Omental fat pad (tissue), 4 donors: ENCODE measurements around the gene NT5DC4. TPM values are rescaled to one million over a fixed set of nuclear protein-coding genes. Genes with fewer than 3 reads are reported as not detected.

ENCODE experiments used
- ATAC-seq: fragments of 150-250 bp; one replicate; pipeline ENCODE4 v1.9.1; 2016; ENCODE audit warnings: mild to moderate bottlenecking, moderate library complexity; ENCODE audit not compliant: low FRiP score
- DNase-seq: peaks from one replicate; pipeline ENCODE4 v3.0.0-alpha.2; 2019; ENCODE audit warnings: low spot score
- total RNA-seq, 4 donors: library from RNA; depleted of rRNA; stranded (reverse); fragments of >200 nt; gene quantifications; one replicate each; pipeline ENCODE4 v1.1.0, GENCODE V29; 2016
- TF ChIP-seq, protein P1 (sequence below), 3 donors: fragments of 450-650 bp; IDR thresholded peaks; one replicate each; pipeline ENCODE4 v1.5.1; 2016 to 2017; ENCODE audit warnings: antibody characterized with exemption in 3 of 3, mild to moderate bottlenecking in 3 of 3, moderate library complexity in 2 of 3

Gene NT5DC4
- total RNA-seq, 4 donors from 2014 or later: 0.56 TPM; not detected in 3

- ATAC-seq (no peak), DNase-seq (no peak)
- TF ChIP-seq, protein P1, sequence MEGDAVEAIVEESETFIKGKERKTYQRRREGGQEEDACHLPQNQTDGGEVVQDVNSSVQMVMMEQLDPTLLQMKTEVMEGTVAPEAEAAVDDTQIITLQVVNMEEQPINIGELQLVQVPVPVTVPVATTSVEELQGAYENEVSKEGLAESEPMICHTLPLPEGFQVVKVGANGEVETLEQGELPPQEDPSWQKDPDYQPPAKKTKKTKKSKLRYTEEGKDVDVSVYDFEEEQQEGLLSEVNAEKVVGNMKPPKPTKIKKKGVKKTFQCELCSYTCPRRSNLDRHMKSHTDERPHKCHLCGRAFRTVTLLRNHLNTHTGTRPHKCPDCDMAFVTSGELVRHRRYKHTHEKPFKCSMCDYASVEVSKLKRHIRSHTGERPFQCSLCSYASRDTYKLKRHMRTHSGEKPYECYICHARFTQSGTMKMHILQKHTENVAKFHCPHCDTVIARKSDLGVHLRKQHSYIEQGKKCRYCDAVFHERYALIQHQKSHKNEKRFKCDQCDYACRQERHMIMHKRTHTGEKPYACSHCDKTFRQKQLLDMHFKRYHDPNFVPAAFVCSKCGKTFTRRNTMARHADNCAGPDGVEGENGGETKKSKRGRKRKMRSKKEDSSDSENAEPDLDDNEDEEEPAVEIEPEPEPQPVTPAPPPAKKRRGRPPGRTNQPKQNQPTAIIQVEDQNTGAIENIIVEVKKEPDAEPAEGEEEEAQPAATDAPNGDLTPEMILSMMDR (IDR thresholded peaks at IDR 0.05): no peak
Measured at GRCh38 chr2:112737542-112738232, 16.9 kb downstream of the NT5DC4 start.

DNA sequence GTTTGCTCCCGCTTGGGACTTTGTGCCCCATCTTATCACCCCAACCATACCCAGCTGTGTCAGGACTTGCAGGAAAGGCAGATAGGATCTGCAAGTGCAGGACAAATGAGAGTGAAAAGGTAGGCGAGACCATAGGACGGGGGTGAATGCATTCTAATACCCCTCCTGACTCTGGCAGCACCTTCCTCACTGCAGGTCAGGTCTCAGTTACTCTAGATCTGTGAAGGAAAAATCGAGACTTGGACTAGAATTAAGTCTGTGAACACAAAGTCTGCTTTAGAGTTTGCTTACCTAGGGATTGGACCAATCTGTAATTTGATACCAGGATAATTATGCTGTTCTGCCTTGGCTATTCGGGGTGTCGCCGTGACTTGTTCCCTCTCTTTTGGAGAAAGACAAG lies 19.7 kb downstream of the NT5DC4 start:
- TF ChIP-seq, protein P1 (IDR thresholded peaks at IDR 0.05): no peak
- ATAC-seq (no peak), DNase-seq (no peak)

DNA sequence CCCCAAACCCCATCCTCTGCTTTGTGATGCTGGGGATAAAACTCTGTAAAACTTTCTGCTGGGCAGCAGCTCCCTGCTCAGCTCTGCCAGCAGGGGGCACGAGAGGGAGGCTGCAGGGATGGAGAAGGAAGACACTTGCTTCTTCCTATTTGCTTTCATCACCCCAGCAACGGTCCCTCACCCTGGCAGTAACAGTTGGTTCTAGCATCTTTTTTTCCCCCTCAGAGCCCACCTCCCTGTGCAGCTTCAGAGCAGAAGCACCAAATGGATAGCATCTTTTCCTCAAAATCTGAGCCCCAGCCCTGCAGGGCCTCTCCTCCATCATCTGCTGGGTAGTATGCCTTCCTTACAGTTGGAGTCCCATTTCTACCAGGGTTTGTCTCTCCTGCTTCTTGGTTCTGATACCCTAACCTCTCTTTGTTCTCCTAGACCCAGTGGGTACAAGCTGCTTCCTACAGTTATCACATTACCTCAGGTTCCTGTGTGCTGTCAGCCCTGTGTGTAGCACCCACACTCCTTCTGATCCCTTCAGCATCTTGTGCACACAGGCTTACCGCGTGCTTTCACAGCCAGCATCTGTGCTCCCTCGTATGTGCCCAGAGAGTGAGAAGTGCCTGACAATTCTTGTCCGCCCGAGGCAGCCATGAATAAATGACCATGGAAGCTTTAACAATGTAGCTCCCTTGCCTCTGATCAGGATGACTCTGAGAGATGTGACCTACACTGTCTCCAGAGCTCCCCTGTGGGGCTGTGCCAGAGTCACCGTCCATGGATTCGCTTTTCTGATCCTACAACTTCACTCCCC lies 29.1 kb downstream of the NT5DC4 start:
- peak; percentile 42 for DNase-seq
- peak; percentile 64 for ATAC-seq
- TF ChIP-seq, protein P1 (IDR thresholded peaks at IDR 0.05): peak in 2 of 3 donors; percentile 42 to 67

DNA sequence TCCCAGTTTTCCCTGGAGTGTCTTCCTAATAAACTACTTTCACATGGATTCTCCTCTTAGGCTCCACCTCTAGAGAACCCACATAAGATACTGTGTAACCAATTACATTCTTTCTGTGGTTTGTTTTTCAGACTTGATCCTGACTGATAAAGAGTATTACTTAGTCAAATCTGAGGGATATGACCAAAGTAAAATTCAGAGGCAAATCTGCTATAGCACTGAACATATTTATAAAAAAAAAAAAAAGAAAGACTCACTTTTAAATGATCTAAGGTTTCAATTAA lies 29.7 kb downstream of the NT5DC4 start:
- no peak for DNase-seq
- TF ChIP-seq, protein P1 (IDR thresholded peaks at IDR 0.05): no peak
- no peak for ATAC-seq

DNA sequence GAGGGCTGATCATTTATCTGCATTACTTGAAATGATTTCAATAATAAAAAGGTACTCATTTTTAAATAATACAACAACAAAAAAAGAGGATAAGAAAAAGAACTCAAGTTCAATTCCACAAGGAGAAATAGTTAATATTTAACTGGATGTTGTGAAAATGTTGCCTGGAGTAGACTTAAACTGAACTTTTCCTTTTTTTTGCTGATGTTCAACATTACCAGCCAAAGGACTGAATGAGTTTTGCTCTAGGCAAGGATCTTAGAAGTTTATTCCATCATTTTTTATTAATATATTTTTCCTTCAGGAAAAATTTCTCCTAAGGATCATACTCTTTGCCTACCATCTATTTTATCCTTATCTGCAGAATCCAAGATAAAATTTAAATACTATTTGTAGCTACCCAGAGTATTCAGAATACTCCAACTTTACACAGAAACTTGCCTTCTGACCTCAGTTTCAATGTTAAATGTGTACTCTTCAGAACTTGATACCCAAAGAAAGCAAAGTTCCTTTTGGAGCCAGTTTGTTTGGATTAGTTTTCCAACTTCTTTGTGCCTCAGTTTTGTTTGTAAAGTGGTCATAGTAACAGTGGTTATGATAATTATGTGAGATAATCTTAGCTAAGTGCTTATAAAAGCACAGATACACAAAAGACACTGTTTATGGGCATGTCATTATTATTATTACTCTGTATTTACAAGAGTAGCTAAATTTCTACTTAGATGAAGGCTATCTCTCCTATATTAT lies 30.8 kb downstream of the NT5DC4 start:
- TF ChIP-seq, protein P1 (IDR thresholded peaks at IDR 0.05): no peak
- DNase-seq (no peak), ATAC-seq (no peak)

DNA sequence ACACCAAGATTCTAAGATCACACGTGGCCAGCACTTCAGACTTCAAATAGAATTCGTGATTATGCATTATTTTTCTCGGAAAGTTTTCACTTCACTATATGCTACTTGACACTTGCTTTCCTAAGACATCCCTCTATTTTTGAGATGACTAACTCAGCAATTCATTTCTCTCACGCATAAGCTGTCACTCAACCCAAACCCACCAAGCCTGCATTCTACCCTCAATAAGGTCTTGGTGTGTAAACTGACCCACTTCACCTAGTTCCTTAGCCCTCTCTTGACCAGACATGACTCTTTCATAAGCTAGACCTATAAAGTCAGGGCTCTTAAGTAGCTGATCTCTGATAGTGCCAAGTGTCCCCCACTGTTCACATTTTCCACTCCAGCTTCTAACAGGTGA lies 31.8 kb downstream of the NT5DC4 start:
- ATAC-seq (no peak), DNase-seq (no peak)
- TF ChIP-seq, protein P1 (IDR thresholded peaks at IDR 0.05): no peak
